NCI-H226 (cell line): ENCODE measurements around the gene IQCF6.
"Not testable (repeated sequence)": the region's sequence is repeated elsewhere in the genome, so short reads cannot be mapped to it uniquely, and the experiment has no call there.

Experiments
- DNase-seq: peaks from one replicate; pipeline ENCODE4 v3.0.0-alpha.2; 2015

Gene IQCF6

GRCh38 chr3:51779137-51779536, at the start of gene IQCF6:
IQCF6 (minus strand) TSS chr3:51779237; CDS start chr3:51779224, 13 bp downstream.
- no peak for DNase-seq

DNA sequence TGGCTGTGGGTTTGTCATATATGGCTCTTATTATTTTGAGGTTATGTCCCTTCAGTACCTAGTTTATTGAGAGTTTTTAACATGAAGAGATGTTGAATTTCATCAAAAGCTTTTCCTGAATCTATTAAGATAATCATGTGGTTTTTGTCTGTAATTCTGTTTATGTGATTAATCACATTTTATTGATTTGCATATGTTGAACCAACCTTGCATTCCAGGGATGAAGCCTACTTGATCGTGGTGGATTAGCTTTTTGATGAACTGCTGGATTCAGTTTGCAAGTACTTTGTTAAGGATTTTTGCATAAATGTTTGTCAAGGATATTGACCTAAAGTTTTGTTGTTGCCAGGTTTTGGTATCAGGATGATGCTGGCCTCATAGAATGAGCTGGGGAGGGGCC, 49.3 kb upstream of the IQCF6 start:
- no peak for DNase-seq

DNA sequence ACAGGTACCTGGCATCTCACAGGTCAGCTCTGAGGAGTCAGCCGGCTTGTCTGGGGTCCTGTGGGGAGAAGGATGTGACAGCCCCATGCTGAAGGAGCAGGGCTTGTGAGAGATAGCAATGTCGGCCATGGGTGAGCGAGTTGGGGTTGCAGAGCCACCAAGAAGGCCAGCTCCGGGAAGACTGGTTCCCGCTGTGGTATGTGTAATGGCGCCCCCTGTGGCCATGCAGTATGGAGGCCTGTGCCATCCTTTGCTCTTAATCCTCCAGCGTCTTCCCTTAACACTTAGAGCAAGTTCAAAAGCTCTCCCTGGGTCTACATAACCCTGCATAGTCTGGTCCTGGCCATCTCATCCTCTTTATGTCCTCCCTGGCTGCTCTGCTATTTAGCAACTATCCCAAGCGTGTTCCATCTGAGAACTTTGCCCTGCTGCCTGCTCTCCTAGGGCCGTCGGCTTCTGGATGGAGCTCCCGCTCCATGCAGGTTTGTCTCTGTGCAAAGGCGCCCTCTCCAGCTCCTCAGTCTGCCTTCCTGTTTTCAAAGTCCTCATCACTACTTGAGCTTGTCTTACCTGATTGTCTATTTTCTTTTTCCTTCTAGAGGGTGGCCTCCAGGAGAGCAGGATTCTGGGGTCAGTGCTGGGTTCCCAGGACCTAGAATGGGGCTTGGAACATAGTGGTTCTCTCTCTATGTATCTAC, 40.8 kb upstream of the IQCF6 start:
- no peak for DNase-seq

GRCh38 chr3:51819151-51819550, 40.1 kb upstream of the IQCF6 start:
- DNase-seq: no peak

- no peak for DNase-seq
These were observed 38.3 kb upstream of the IQCF6 start for GRCh38 chr3:51817375-51817774.

- no peak for DNase-seq
These were observed 37.7 kb upstream of the IQCF6 start for GRCh38 chr3:51816723-51817122.

DNA sequence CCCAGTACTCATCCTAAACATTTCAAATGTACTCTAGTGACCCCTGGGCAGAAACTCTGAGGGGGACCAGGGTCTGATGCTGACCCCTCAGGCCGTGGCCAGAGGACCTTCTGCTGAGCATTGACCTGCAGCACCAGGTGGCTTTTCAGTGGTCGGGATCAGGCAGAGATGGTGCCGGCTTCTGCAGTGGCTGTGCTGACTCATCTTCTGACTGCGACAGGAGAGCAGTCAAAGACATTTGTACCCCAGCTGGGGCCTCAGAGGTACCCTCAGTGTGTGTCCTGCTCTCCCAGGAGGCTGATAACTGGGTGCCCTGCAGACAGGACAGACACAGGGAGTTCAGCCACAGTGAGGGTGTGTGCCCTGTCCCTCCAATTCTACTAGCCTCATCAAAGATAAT, 36.6 kb upstream of the IQCF6 start:
- DNase-seq: no peak

DNA sequence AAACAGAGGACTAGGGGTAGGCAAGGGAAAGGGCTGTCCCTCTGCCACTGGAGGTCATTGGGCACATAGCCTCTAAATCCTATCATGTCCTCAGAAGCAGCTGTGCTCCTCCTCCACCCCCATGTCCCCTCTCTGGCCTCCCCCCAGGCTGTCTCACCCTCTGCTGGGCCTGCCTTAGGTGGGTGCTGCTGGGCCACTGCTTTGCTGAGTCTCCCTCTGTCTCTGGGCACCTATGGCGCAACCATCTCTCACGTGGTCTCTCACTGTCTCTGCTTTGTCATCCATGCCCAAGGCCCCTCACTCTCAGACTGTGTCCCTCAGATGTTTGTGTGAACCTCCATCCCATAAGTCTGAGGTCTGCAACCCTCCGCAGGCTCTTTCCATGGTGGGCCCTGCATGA, 35.0 kb upstream of the IQCF6 start:
- no peak for DNase-seq

DNA sequence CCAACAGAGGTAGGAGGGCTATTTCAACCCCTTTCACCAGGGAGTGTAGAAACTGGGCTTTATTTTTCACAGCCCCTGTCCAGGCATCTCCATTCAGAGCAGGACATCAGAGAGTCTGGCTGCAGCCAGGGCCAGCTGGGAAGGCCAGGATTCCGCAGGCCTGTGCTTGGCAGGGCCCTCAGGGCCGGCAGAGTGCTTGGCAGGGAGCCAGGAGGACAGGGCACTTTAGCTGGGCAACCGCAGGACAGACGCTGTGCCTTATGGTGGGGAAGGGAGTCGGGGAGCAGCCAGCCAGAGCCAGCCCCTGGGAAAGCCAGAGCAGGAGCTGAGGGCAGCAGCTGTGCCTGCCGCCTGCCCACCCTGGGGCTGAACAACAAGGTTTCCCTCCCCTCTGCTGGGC, 34.5 kb upstream of the IQCF6 start:
- no peak for DNase-seq

DNA sequence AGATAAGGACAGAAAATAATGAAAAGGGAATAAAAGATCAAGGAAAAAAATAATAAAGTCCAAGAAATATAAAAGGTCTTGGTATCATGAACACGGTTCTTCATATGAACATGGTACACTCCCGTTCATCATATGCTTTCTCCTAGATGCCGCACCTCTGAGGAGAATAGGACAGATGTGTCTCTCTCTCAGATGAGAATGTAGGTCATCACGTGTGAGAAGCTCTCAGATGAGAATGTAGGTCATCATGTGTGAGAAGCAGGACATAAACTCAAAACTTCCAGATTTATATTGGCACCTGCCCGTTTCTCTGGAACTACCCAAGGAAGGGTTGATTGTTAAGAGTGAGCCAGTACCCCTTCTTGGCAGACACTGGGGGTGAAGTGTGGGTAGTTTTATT, 29.9 kb upstream of the IQCF6 start:
- DNase-seq: no peak

DNA sequence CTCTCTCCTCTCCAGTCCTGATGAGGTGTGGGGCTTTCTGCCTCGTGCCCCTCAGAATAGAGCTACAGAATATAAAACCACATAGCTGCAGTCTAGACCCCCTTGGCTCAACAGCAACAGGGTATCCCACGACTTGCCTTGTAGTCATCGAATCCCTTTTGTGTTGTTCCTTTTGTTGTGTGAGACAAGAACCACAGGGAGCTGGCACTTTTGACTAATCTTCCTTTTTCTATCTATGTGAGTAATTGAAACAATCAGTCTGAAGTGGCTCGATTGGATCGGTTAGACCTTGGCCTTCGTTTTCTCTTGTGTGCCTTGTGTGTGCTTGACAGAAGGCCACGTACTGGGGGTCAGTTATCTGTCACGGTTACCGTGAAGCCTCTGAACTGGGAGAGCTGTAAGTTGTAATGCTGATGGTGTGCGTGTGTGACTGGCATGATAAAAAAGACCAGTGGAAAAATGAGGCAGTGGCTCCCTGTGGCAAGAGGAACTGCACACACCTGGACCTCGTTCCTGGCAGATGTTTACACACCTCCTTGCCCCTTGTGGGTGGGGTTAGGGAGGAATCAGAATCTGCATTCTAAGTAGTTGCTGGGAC, 23.2 kb upstream of the IQCF6 start:
- no peak for DNase-seq

GRCh38 chr3:51800750-51801125, 21.7 kb upstream of the IQCF6 start:
- no peak for DNase-seq

DNA sequence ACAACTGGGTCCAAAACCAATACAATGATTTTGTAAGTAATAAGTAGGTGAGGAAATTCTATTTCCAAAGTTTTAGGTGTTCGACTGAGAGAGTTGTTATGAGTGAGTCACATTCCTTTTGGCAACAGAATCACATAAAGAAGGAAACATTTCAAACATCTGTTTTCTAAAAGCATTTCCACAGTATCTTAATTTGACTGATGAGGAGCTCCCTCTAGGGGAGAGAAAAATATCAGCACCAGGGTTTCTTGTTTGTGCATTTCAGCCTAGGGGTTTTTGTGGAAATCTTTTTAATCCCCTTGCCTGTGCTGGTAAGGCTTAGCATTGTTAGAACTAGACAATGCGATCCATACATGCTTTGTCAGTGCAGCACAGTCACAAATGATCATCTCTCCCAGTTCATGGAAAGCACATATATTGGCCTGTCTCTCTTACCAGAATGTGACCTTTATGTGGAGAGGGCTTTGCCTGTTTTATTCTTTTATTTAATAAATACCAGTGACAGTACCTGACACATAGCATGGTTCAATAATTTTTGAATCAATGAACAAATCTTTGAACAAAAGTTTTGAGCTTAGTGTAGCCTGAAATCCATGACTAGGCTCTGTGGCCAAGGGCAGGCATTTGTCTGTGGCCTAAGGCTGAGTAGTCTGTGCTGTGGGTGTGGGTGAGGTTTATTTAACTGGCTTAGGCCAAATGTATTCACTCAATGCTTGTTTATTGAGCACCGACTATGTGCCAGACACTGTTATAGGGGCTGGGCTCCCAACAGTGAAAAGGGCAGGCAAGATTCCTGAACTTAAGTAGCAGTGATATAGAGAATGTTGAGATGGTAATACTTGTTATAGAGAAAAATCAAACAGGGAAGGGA, 21.1 kb upstream of the IQCF6 start:
- DNase-seq: peak; percentile 30

- no peak for DNase-seq
These were observed 19.4 kb upstream of the IQCF6 start for GRCh38 chr3:51798411-51798963.

GRCh38 chr3:51796854-51797253, 17.8 kb upstream of the IQCF6 start:
- no peak for DNase-seq

- DNase-seq: no peak
These were observed 15.2 kb upstream of the IQCF6 start for GRCh38 chr3:51794206-51794605.

GRCh38 chr3:51792206-51792605, 13.2 kb upstream of the IQCF6 start:
- no peak for DNase-seq

DNA sequence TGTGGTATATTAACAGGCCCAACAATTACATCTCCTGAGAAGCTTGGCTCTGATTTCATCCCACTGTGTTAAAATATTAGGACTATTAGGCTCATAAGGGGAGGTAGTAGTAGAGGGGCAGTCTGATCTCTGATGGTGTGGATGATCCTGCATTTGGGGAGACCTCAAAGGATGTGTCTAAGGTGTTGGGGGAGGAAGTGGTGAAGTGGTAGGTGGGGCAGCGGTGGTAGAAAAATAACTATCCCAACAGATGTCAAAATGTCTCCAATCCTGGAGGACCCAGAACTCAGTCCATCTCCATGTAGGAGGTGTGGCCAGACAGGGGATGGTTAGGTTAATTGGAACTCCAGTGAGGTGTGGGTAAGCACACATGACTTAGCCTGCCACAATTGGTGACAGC, 10.4 kb upstream of the IQCF6 start:
- no peak for DNase-seq

GRCh38 chr3:51787576-51787975, 8.5 kb upstream of the IQCF6 start:
- not testable (repeated sequence) for DNase-seq

- DNase-seq: no peak
These were observed 7.2 kb upstream of the IQCF6 start for GRCh38 chr3:51786267-51786666.

DNA sequence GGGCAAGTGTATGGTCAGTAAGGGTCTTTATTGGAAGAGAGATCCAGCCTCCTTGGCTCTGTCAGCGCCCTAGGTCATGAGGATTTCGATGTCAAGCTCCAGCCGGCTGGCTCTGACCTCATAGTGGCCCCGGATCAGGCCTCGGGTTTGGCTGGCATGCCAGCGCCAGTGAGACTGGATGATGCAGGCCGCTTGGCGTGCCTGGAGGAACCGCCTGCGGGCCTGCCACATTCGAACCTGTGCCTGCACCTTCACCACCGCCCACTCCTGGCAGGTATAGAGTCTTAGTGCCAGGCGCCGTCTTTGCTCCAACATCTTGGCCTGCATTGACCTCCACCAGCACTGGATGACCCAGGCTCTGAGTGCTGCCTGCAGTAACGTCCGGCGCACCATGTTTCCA, 483 bp downstream of the IQCF6 start:
- no peak for DNase-seq

GRCh38 chr3:51777985-51778384, 1.1 kb downstream of the IQCF6 start:
- no peak for DNase-seq

- DNase-seq: no peak
These were observed 5.4 kb downstream of the IQCF6 start for GRCh38 chr3:51773529-51774056.

DNA sequence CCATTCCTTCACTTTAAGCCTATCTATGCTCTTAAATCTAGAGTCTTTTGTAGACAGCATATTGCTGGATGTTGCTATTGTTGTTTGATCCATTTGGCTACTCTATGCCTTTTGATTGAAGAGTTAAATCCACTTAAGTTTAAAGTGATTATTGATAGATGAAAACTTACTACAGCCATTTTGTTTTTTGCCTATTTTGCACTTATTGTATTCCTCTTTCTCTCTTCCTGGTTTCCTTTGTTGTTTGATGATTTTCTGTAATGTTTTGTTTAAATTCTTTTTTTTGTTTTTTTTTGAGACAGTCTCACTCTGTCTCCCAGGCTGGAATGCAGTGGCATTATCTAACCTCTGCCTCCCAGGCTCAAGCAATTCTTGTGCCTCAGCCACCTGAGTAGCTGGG, 19.8 kb downstream of the IQCF6 start:
- no peak for DNase-seq
